Activated naive CD8-positive, alpha-beta T cell treated with anti-CD3 and anti-CD28 coated beads, Interleukin-2, amount 10 ng/mL, durations not matched to agents 7 days and 5 days (primary cell): Measurements from ENCODE around the gene MAPKAP1. TPM values are rescaled to one million over a fixed set of nuclear protein-coding genes. Genes with fewer than 3 reads are reported as not detected.

ENCODE experiments used
- ATAC-seq: fragments of 150-1000 bp; cut with Tn5 transposase; one replicate; pipeline ENCODE4 v1.10.0; 2021; ENCODE audit warnings: low read depth, moderate library complexity
- POLR2A ChIA-PET: fragments of 350-600 bp; sonication (Branson Sonifier 250); formaldehyde crosslinking; loops from one replicate; lab custom pipeline; 2021; ENCODE audit warnings: antibody characterized with exemption; lab: Charles Lee
- DNase-seq: peaks from one replicate; pipeline ENCODE4 v3.0.0; 2021
- H3K27ac Mint-ChIP-seq: one replicate; pipeline ENCODE4 v1.8.0; 2022; ENCODE audit warnings: mild to moderate bottlenecking, mixed read lengths
- H3K27me3 Mint-ChIP-seq: one replicate; pipeline ENCODE4 v1.8.0; 2022; ENCODE audit warnings: mild to moderate bottlenecking, moderate library complexity, mixed read lengths
- H3K36me3 Mint-ChIP-seq: one replicate; pipeline ENCODE4 v1.8.0; 2021; ENCODE audit warnings: mild to moderate bottlenecking, mixed read lengths
- H3K4me1 Mint-ChIP-seq: one replicate; pipeline ENCODE4 v1.8.0; 2021; ENCODE audit warnings: mixed read lengths
- H3K4me3 Mint-ChIP-seq: one replicate; pipeline ENCODE4 v1.8.0; 2022; ENCODE audit warnings: mild to moderate bottlenecking, moderate library complexity, mixed read lengths
- H3K9me3 Mint-ChIP-seq: one replicate; pipeline ENCODE4 v1.8.0; 2021; ENCODE audit warnings: mixed read lengths
- total RNA-seq, 2 experiments: library from RNA; stranded (reverse); gene quantifications; one replicate each; pipeline ENCODE4 v1.2.3, GENCODE V29; 2021

MAPKAP1 gene
- total RNA-seq, 2 experiments from 2014 or later = 48.2 to 51.5 TPM

DNA sequence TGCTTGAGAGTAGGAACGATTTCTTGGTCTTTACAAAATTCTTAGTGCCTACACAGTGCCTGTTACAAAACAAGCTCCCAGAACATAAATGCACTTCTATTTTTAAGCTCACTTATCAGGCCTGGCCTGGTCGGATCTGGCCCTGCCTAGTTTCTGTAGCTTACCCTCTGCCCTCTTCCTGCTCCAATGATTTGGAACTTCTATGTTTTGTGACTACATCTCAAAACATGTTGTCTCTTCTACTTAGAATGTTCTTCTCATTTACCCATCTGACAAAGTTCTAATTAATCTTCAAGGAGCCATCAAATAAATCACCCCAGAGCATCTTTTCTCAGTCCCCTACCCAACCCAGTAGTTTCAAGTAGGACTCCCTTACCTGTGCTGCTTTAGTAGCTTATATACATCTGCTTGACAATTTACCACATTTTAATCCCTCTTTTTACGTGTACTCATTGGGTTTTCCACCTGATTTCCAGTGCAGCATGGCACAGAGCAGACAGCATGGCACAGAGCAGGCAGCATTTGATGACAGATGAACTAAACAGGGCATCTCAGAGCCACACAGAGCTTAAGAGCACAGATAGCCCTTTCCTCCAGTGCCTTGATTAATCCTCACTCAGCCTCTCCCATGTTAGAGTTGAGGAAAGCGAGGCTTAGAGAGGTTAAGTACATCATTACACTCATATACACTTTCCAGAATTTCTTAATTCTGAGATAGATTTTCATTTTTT, 171.9 kb downstream of the MAPKAP1 start:
- ATAC-seq = no peak
- Mint-ChIP-seq H3K4me1 (peaks cover 12% of the 10 kb centered on the region), H3K9me3 (no peaks in the 10 kb centered on the region), H3K36me3 (peaks cover 4% of the 10 kb centered on the region), H3K27ac (no peak overlapping the region), H3K27me3 (no peaks in the 10 kb centered on the region), H3K4me3 (no peak overlapping the region)
- DNase-seq = no peak
- POLR2A ChIA-PET = no interaction called here

DNA sequence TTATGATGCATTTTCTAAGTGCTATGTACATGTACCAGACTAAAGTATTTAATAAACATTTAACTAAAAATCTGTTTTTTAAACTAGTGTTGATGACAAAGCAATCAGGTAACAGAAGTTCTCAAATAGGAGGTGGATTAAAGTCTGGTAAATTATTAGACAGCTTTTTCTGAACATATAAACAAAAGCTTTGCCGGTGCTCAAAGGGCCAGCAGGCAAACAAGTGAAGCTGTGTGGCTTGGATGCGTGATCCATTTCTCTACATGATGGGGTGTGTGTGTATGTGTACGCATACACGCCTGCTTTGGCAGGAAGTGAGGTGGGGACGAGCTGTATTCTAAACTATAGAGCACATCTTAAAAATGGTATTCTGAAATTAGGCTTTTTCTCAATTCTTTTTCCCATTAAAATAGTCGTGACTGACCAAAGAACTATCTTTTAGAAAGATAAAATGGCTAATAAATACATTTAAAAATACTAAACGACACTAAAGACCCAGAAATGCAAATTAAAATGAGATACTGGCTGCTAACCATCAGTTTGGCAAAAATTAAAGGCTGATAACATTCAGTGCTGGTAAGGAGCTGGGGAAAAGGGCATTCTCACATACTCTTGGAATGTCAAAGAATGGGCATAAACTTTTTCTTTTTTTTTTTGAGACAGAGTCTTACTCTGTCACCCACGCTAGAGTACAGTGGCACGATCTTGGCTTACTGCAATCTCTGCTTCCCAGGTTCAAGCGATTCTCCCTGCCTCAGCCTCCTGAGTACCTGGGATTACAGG, 174.0 kb downstream of the MAPKAP1 start:
- H3K4me3 Mint-ChIP-seq = no peak overlapping the region
- no peak overlapping the region for H3K27ac Mint-ChIP-seq
- H3K4me1 Mint-ChIP-seq = peaks cover 24% of the 10 kb centered on the region

GRCh38 chr9:125532412-125532811, 174.6 kb downstream of the MAPKAP1 start:
- H3K4me3 Mint-ChIP-seq = no peak overlapping the region
- H3K27ac Mint-ChIP-seq = no peak overlapping the region
- POLR2A ChIA-PET = no interaction called here
- DNase-seq (no peak), ATAC-seq (no peak)
- peaks cover 7% of the 10 kb centered on the region for H3K36me3 Mint-ChIP-seq
- no peaks in the 10 kb centered on the region for H3K9me3 Mint-ChIP-seq
- peaks cover 30% of the 10 kb centered on the region for H3K4me1 Mint-ChIP-seq
- H3K27me3 Mint-ChIP-seq = no peaks in the 10 kb centered on the region

More for the DNA sequence above, 174.0 kb downstream of the MAPKAP1 start:
- Mint-ChIP-seq H3K36me3 (peaks cover 6% of the 10 kb centered on the region), H3K9me3 (no peaks in the 10 kb centered on the region), H3K27me3 (no peaks in the 10 kb centered on the region)
- ATAC-seq = no peak
- DNase-seq = no peak
- POLR2A ChIA-PET = no interaction called here

- peak; percentile 75 for ATAC-seq
These were observed 177.2 kb downstream of the MAPKAP1 start for GRCh38 chr9:125529589-125530515.

DNA sequence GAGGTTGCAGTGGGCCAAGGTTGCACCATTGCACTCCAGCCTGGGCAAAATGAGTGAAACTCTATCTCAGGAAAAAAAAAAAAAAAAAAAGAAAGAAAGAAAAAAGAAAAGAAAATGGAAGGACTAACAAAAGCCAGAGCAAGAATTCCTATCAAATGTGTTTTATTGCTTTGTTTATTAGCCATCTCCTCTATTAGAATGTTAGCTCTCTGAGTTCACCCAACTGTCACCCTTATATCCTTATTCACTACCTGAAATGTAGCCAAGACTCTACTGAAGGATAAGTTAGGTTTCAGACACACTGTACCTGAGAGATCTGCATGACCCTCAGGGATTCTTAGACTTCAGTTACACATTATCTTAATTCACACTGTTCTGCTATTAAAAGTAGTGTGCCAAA, 177.9 kb downstream of the MAPKAP1 start:
- H3K27me3 Mint-ChIP-seq = no peaks in the 10 kb centered on the region
- peaks cover 9% of the 10 kb centered on the region for H3K36me3 Mint-ChIP-seq
- POLR2A ChIA-PET = interaction anchor here (1.0 to 2.6 kb wide), 2 partner anchors 7 to 30 kb away, joined by 3 to 14 read pairs; no protein-coding TSS in a partner anchor
- DNase-seq = no peak
- no peaks in the 10 kb centered on the region for H3K9me3 Mint-ChIP-seq
- H3K27ac Mint-ChIP-seq = peak overlapping the region; percentile 82
- ATAC-seq = no peak
- H3K4me3 Mint-ChIP-seq = peak overlapping the region; percentile 40
- peaks cover 31% of the 10 kb centered on the region for H3K4me1 Mint-ChIP-seq

More at GRCh38 chr9:125529589-125530515, 177.2 kb downstream of the MAPKAP1 start:
- Mint-ChIP-seq H3K4me3 (peak overlapping the region; percentile 40), H3K4me1 (peaks cover 31% of the 10 kb centered on the region), H3K27me3 (no peaks in the 10 kb centered on the region), H3K36me3 (peaks cover 9% of the 10 kb centered on the region), H3K27ac (peak overlapping the region; percentile 82), H3K9me3 (no peaks in the 10 kb centered on the region)
- no peak for DNase-seq
- POLR2A ChIA-PET = interaction anchor here (0.5 to 2.6 kb wide), 5 partner anchors 8 to 269 kb away, joined by 3 to 14 read pairs (median 3); no protein-coding TSS in a partner anchor

DNA sequence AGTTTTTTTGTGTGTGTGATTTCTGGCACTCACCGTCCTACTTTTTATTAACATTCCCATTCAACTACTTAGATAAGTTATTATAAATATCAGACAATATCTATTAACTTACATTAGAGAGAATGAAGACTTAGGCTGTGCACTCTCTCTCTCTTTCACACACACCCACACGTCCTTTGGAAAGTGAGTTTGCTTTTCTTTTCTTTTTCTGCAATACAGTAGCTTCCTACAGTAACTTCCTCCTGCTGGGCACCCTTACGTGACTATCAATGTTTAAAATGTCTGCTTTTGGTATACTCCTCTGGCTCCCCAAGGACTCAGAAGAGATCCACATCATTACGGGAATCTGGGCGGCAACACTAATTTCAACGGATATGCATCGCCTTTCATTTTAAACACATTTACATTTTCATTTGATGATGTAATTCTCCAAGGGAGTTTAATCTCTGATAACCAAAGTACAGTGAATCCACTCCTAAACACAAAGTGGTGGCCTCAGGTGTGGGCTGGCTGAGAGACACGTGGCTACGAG, 179.5 kb downstream of the MAPKAP1 start:
- Mint-ChIP-seq H3K27me3 (no peaks in the 10 kb centered on the region), H3K9me3 (no peaks in the 10 kb centered on the region), H3K4me3 (no peak overlapping the region), H3K36me3 (peaks cover 14% of the 10 kb centered on the region), H3K4me1 (peaks cover 37% of the 10 kb centered on the region), H3K27ac (no peak overlapping the region)
- ATAC-seq (no peak), DNase-seq (no peak)
- POLR2A ChIA-PET = no interaction called here

- POLR2A ChIA-PET = no interaction called here
- no peak for DNase-seq
- Mint-ChIP-seq H3K27me3 (no peaks in the 10 kb centered on the region), H3K9me3 (no peaks in the 10 kb centered on the region), H3K4me3 (no peak overlapping the region), H3K36me3 (peaks cover 13% of the 10 kb centered on the region), H3K27ac (peak overlapping the region; percentile 7), H3K4me1 (peaks cover 49% of the 10 kb centered on the region)
- ATAC-seq = no peak
These were observed 180.9 kb downstream of the MAPKAP1 start for GRCh38 chr9:125525921-125526631.

- Mint-ChIP-seq H3K4me1 (peaks cover 38% of the 10 kb centered on the region), H3K4me3 (no peak overlapping the region), H3K27me3 (no peaks in the 10 kb centered on the region), H3K9me3 (no peaks in the 10 kb centered on the region), H3K36me3 (peaks cover 18% of the 10 kb centered on the region), H3K27ac (no peak overlapping the region)
- DNase-seq (no peak), ATAC-seq (no peak)
- POLR2A ChIA-PET = no interaction called here
These were observed 182.2 kb downstream of the MAPKAP1 start for GRCh38 chr9:125524583-125525355.

DNA sequence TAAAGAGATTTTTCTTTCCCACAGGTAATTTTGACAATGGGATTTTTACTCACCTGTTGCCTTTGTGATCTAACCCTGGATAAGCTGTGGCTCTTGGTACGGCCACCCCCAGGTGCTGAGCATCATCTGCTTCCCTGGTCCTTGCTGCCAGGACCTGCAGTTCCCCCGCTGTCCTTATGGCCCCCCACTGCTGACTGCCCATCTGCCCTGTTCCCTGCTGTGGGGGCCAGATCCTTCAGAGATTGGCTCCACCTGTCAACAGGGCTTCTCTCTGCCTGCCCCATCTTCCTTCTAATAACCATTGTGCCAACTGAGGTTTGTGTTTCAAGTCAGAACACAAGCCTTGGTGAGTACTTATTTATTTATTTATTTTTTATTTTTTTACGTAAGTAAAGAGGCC, 183.3 kb downstream of the MAPKAP1 start:
- Mint-ChIP-seq H3K4me3 (no peak overlapping the region), H3K27me3 (no peaks in the 10 kb centered on the region), H3K36me3 (peaks cover 17% of the 10 kb centered on the region), H3K4me1 (peaks cover 31% of the 10 kb centered on the region), H3K27ac (peak overlapping the region; percentile 68), H3K9me3 (no peaks in the 10 kb centered on the region)
- ATAC-seq (no peak), DNase-seq (no peak)
- POLR2A ChIA-PET = no interaction called here

DNA sequence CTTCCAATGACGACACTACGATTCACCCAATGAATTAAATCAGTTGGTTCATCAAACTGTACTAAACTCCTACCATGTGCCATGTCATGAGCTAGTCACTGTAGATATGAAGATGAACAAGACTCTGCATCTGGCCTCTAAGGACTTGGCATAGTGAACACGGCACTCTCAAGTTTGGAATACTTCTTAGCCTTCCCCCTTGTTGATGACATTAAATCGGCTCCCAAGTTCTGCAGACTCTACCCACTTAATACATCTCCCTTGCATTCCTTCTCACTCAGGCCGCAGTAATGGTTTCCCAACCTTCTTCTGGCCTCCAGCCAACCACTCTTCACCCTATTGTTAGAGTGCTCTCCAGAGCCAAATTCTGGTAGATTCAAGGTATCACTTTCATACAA, 184.7 kb downstream of the MAPKAP1 start:
- Mint-ChIP-seq H3K27me3 (no peaks in the 10 kb centered on the region), H3K36me3 (peaks cover 13% of the 10 kb centered on the region), H3K27ac (peak overlapping the region; percentile 97), H3K4me1 (peaks cover 21% of the 10 kb centered on the region), H3K9me3 (no peaks in the 10 kb centered on the region), H3K4me3 (peak overlapping the region; percentile 70)
- no peak for DNase-seq
- POLR2A ChIA-PET = interaction anchor here (1.4 to 1.6 kb wide), 2 partner anchors 8 to 9 kb away, joined by 5 to 14 read pairs; no protein-coding TSS in a partner anchor
- no peak for ATAC-seq

- Mint-ChIP-seq H3K4me3 (peak overlapping the region; percentile 70), H3K9me3 (no peaks in the 10 kb centered on the region), H3K27ac (peak overlapping the region; percentile 97), H3K36me3 (peaks cover 12% of the 10 kb centered on the region), H3K4me1 (peaks cover 20% of the 10 kb centered on the region), H3K27me3 (no peaks in the 10 kb centered on the region)
- POLR2A ChIA-PET = interaction anchor here (1.4 to 2.3 kb wide), 3 partner anchors 8 to 185 kb away, joined by 5 to 14 read pairs (median 5); partner anchors contain the start of gene MAPKAP1
- ATAC-seq = peak; percentile 96
- DNase-seq = peak; percentile 53
These were observed 185.3 kb downstream of the MAPKAP1 start for GRCh38 chr9:125521462-125522327.
